NCI-H345 (cell line): Measurements from ENCODE around the gene TEAD3.
"Not testable (repeated sequence)": the region's sequence is repeated elsewhere in the genome, so short reads cannot be mapped to it uniquely, and the experiment has no call there.

Experiments
- DNase-seq: peaks from one replicate; lab custom pipeline; 2025; lab: John Stamatoyannopoulos, UW

Gene TEAD3

GRCh38 chr6:35496841-35497570, at the start of gene TEAD3:
TEAD3 (minus strand) TSS chr6:35497079.
- peak; percentile 27 for DNase-seq

- no peak for DNase-seq
Measured at GRCh38 chr6:35544769-35545361, 48.0 kb upstream of the TEAD3 start.

- DNase-seq = no peak
Measured at GRCh38 chr6:35543459-35544193, 46.7 kb upstream of the TEAD3 start.

GRCh38 chr6:35541836-35542235, 45.0 kb upstream of the TEAD3 start:
- DNase-seq = no peak

GRCh38 chr6:35539223-35539622, 42.3 kb upstream of the TEAD3 start:
- DNase-seq = no peak

GRCh38 chr6:35535847-35536246, 39.0 kb upstream of the TEAD3 start:
- not testable (repeated sequence) for DNase-seq

- no peak for DNase-seq
Measured at GRCh38 chr6:35534407-35535170, 37.7 kb upstream of the TEAD3 start.

- no peak for DNase-seq
Measured at GRCh38 chr6:35533981-35534380, 37.1 kb upstream of the TEAD3 start.

GRCh38 chr6:35532126-35532525, 35.2 kb upstream of the TEAD3 start:
- DNase-seq = no peak

GRCh38 chr6:35524380-35525020, 27.6 kb upstream of the TEAD3 start:
- no peak for DNase-seq

GRCh38 chr6:35522660-35523658, 26.1 kb upstream of the TEAD3 start:
- DNase-seq = peak; percentile 42

GRCh38 chr6:35522151-35522550, 25.3 kb upstream of the TEAD3 start:
- DNase-seq = no peak

- DNase-seq = no peak
Measured at GRCh38 chr6:35521235-35521634, 24.4 kb upstream of the TEAD3 start.

GRCh38 chr6:35519313-35520015, 22.6 kb upstream of the TEAD3 start:
- DNase-seq = no peak

GRCh38 chr6:35518566-35519312, 21.9 kb upstream of the TEAD3 start:
- DNase-seq = no peak

GRCh38 chr6:35517978-35518377, 21.1 kb upstream of the TEAD3 start:
- not testable (repeated sequence) for DNase-seq

- no peak for DNase-seq
Measured at GRCh38 chr6:35516712-35517111, 19.8 kb upstream of the TEAD3 start.

- not testable (repeated sequence) for DNase-seq
Measured at GRCh38 chr6:35515939-35516338, 19.1 kb upstream of the TEAD3 start.

- DNase-seq = no peak
Measured at GRCh38 chr6:35514587-35514986, 17.7 kb upstream of the TEAD3 start.
